ENCODE measurements around the gene MCFD2.

Gene MCFD2

GRCh38 chr2:46872902-46873603, 42.6 kb downstream of the MCFD2 start:
- H3K27me3 ChIP-seq (ENCODE audit: insufficient read depth, poor library complexity, severe bottlenecking), result no peaks in the 10 kb centered on the region
- DNase-seq (ENCODE audit: low read depth in 1 of 2, low spot score in 1 of 2), result no peak
- TF ChIP-seq, protein P1, sequence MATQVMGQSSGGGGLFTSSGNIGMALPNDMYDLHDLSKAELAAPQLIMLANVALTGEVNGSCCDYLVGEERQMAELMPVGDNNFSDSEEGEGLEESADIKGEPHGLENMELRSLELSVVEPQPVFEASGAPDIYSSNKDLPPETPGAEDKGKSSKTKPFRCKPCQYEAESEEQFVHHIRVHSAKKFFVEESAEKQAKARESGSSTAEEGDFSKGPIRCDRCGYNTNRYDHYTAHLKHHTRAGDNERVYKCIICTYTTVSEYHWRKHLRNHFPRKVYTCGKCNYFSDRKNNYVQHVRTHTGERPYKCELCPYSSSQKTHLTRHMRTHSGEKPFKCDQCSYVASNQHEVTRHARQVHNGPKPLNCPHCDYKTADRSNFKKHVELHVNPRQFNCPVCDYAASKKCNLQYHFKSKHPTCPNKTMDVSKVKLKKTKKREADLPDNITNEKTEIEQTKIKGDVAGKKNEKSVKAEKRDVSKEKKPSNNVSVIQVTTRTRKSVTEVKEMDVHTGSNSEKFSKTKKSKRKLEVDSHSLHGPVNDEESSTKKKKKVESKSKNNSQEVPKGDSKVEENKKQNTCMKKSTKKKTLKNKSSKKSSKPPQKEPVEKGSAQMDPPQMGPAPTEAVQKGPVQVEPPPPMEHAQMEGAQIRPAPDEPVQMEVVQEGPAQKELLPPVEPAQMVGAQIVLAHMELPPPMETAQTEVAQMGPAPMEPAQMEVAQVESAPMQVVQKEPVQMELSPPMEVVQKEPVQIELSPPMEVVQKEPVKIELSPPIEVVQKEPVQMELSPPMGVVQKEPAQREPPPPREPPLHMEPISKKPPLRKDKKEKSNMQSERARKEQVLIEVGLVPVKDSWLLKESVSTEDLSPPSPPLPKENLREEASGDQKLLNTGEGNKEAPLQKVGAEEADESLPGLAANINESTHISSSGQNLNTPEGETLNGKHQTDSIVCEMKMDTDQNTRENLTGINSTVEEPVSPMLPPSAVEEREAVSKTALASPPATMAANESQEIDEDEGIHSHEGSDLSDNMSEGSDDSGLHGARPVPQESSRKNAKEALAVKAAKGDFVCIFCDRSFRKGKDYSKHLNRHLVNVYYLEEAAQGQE (IDR thresholded peaks at IDR 0.05; ENCODE audit: insufficient replicate concordance, low read depth), result no peak
- TF ChIP-seq CTCF (IDR thresholded peaks at IDR 0.05; ENCODE audit: insufficient read depth, low read length) (no peak), GABPA (IDR thresholded peaks at IDR 0.05; ENCODE audit: low read depth) (no peak)
- H3K4me3 ChIP-seq (replicated peaks; ENCODE audit: insufficient read depth, low read length), result no peak overlapping the region
- no peak overlapping the region for H3K27ac ChIP-seq (replicated peaks)

GRCh38 chr2:46871976-46872381, 43.6 kb downstream of the MCFD2 start:
- DNase-seq (ENCODE audit: low read depth in 1 of 2, low spot score in 1 of 2), result no peak
- Histone ChIP-seq H3K27me3 (ENCODE audit: insufficient read depth, poor library complexity, severe bottlenecking) (no peaks in the 10 kb centered on the region), H3K27ac (replicated peaks) (no peak overlapping the region), H3K4me3 (replicated peaks; ENCODE audit: insufficient read depth, low read length) (no peak overlapping the region)
- TF ChIP-seq SPI1 (IDR thresholded peaks at IDR 0.05; ENCODE audit: borderline replicate concordance, low read depth), result no peak
- TF ChIP-seq GABPA (IDR thresholded peaks at IDR 0.05; ENCODE audit: low read depth), result no peak
- TF ChIP-seq POLR2AphosphoS5 (IDR thresholded peaks at IDR 0.05; ENCODE audit: low read depth), result no peak
- TF ChIP-seq, protein P1 (IDR thresholded peaks at IDR 0.05; ENCODE audit: insufficient replicate concordance, low read depth), result no peak
- TF ChIP-seq CTCF (IDR thresholded peaks at IDR 0.05; ENCODE audit: insufficient read depth, low read length), result no peak

DNA sequence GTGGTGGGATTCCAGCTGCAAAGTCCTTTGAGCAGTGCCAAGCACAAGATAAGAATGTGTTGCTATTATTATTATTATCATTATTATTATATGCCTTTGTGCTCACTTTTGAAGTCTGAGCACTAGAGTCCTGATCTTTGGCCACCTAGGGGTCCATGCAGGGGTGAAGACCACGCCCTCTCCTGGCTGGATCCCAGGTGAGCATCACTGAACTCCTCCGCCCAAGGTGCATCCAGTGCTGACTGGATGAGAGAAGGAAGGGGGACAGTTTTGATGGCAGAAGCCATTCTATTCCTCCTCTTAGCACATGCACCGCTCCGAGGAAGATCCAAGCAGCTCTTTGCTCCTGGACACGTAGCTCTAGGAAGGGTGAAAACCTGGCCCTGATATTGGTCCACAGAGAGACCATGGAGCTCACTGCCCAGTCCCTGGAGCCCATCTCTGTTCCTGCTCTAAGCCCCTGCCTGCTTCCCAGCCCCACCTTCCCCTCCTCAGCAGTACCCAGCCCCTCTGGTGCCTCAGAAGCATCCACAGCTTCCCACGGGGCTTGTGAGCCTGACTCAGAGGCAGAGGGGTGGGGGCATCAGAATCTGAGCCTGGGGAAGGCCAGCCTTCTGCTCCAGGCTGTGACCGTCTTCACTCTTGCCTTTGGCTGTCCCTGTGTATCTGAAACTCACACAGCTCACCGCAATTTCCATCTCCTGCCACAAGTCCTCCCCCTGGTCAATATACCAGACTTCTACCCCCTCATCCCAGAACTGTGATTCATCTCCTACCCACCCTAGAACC, 45.4 kb downstream of the MCFD2 start:
- no peak for TF ChIP-seq SPI1 (IDR thresholded peaks at IDR 0.05; ENCODE audit: borderline replicate concordance, low read depth)
- no peak for TF ChIP-seq CTCF (IDR thresholded peaks at IDR 0.05; ENCODE audit: insufficient read depth, low read length)
- TF ChIP-seq GABPA (IDR thresholded peaks at IDR 0.05; ENCODE audit: low read depth), result no peak
- TF ChIP-seq, protein P1 (IDR thresholded peaks at IDR 0.05; ENCODE audit: insufficient replicate concordance, low read depth), result no peak
- no peak for TF ChIP-seq POLR2AphosphoS5 (IDR thresholded peaks at IDR 0.05; ENCODE audit: low read depth)
- H3K27ac ChIP-seq (replicated peaks), result no peak overlapping the region
- H3K4me3 ChIP-seq (replicated peaks; ENCODE audit: insufficient read depth, low read length), result no peak overlapping the region
- H3K27me3 ChIP-seq (ENCODE audit: insufficient read depth, poor library complexity, severe bottlenecking), result no peaks in the 10 kb centered on the region
- no peak for DNase-seq (ENCODE audit: low read depth in 1 of 2, low spot score in 1 of 2)

All from HL-60 (cell line).